DMS153 treated with DMSO at 0.1 percent for 48 hours (cell line): ENCODE results near the gene BIK.
"Not testable (repeated sequence)": the region's sequence is repeated elsewhere in the genome, so short reads cannot be mapped to it uniquely, and the experiment has no call there.

Source experiments
- DNase-seq: peaks from one replicate; lab custom pipeline; 2025; ENCODE audit not compliant: unreplicated experiment; lab: John Stamatoyannopoulos, UW

Gene BIK

DNA sequence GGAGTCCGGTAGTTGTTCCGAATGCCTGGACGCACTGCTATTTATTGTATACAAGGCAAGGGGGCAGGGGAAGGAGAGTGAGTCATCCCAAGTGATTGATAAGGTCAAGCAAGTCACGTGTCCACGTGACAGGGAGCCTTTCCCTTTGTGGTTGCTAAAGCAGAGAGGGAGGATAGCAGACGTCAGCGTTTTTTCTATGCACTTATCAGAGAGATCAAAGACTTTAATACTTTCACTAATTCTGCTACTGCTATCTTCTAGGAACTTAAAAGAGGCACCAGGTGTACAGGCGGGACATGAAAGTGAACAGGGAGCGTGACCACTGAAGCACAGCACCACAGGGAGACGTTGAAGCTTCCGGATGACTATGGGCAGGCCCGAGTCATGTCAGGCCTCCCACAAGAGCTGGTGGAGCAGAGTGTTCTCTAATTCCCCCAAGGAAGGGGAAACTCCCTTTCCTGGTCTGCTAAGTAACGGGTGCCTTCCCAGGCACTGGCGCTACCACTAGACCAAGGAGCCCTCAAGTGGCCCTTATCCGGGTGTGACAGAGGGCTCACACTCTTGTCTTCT, 6.4 kb upstream of the BIK start:
- not testable (repeated sequence) for DNase-seq

DNA sequence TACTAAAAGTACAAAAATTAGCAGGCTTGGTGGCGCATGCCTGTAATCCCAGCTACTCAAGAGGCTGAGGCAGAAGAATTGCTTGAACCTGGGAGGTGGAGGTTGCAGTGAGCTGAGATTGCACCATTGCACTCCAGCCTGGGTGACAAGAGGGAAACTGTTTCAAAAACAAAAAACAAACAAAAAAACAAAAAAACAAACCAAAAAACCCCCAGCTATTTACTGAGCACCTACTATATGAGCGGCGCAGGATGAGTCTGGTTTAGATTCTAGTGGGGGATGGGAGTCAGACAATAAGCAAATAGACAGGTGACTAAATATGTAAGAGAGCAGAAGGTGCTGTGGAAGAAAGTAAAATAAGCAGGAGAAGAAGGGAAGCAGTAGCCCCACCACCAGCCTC, 5.6 kb upstream of the BIK start:
- DNase-seq, result not testable (repeated sequence)

DNA sequence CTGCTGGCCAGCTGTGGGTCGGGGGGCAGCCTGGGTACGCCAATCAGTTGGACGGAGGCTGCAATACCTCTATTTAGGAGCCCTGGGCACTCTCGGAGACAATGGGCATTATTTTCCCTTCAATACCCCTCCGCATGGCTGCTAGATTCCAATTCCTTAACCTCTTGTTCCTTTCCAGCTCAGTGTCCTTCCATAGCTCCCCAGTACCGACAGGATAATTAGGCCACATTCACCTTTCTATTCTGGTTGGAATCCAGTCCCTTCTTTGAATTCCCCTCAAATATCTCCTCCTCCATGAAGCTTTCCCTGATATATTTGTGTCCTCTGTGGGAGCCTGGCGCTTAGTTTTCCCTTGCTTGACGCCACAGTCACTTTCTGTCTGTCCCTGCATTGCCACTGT, 4.2 kb upstream of the BIK start:
- DNase-seq, result no peak

DNA sequence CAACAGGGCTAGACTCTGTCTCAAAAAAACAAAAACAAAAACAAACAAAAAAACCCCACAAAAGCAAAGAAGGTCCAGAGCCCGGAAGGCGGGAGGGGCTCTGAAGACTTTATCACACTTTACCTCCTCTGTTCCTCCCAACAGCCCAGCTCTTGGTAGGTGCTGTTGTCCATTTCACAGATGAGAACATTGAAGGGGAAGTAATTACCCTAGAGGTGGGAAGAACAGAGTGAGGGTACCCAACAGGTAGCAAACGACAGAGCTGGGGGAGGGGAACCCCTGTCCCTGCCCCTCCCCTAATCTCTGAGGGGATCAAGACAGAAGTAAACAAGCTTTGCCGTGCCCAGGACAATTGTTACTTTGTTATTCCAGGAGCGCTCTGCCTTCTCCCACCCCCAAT, 1.0 kb upstream of the BIK start:
- DNase-seq, result no peak

DNA sequence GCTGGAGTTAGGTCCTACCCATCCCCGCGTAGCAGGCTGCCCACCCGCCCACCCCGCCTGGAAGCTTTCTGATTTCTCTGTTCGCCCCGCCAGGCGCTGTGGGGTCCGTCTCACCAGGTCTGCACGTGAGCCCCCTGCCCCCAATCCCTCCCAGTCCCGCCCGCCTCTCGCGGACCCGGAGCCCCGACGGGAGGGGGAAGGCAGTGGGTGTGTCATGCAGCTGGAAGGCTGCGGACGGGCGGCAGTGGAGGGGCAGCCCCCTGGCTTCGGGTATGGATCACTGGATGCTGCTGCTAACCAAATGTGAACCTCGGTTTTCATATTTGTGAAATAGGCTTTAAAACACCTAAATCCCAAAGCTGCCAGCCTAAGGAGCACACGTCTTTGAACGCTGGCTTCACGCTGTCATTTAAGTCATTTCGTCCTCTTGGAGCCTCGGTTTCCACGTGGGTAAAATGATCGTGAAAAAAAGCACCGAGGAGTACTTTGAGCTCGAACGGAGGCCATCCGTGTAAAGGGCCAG, 568 bp upstream of the BIK start:
- DNase-seq, result no peak

DNA sequence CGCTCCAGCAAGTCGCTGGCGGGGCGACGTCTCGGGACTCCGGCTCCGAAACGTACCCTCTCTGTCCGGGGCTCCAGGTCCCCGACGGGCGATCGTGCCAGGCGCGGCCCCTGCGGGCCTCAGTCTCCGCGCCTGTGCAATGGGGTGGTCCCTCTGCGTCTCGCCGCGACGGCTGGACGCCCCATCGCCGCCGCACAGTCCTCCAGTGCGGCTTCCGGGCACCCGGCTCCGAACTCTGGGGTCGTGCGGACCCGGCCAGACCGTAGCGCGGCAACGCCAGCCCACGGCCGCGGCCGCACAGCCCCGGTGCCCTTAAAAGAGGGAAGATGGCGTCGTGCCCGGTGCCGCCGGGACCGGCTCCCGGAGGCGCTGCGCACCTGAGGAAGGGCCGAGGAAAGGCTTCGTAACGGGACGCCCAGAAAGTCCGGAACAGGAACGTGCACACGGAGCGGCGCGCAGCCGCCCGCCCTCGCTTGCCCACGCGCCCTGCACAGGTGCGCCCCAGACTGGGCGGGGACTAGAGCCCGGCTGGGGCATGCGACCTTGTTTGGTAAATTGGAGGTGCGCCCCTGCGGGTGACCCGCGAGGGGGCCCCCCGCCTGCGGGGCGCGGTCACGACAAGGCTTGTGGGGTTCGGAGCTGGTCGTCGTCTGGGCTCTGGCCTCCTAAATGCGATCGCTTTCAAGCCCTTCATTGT, 525 bp downstream of the BIK start:
- DNase-seq, result no peak

DNA sequence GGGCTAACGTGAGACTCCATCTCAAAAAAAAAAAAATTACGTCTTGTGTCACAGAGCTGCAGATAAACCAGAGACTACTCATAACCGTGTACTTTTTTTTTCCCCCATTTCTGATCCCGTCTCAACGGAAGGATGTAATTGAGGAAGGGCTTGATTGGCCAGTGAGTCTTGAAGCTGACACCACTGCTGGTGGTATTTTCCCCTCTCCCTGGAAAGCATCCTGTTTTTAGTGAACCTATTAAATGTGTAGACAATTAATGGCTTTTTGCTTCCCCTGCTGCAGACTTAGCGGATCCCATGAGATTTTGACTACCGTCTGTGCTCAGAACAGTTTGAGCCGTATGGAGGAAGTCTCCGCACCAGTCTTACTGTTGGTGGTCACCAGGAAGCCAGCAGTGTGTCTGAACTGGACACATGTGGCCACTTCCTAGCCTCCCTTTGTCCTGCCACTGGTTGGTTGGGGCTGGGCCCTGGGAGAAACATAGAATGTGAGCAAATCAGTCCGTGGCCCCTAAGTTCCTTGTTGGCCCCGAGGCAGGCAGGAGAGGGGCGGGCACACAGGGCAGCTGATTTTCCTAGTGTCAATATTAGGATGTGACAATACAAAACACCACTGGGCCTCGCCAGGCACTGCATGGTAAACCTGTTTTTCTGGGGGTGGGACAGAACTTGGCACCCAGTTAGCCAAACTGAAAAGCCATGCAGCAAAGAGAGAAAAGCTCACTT, 3.1 kb downstream of the BIK start:
- peak; percentile 73 for DNase-seq

DNA sequence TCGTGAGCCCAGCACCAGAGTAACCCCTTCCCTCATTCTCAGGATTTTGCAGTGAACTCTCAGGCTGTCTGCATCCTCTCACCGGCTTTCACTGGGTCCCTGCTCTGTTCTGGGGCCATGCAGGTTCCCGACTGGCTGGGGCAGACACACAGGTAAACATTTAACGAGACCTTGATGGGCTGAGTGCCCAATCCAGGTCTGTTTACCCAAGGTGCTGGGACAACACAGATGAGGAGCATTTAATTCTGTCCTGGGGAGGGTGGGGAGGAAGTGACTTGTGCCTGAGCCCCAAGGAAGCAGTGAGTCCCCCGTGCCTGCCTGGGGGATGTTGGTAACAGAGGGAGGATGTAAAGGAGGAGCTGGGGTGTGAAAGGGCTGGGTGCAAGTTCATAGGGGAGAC, 4.4 kb downstream of the BIK start:
- DNase-seq, result peak; percentile 65

DNA sequence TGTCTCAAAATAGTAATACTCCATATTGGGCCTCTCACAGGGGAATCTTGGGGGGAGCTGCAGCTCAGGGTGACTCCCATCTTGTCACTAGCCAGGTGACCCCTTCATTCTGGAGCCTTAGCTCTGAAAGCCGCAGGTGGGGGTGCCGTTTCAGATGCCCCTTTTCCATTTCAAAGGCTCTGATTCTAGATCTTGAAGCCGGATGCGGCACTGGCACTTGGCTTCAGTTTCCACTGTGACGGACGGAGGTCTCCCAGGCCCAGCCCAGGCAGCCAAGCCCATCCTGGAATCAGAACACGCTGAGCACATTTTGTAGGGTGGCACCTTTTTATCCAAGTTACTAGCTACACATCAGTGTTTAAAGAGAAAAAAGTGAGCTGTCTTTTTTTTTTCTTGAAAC, 6.4 kb downstream of the BIK start:
- no peak for DNase-seq

DNA sequence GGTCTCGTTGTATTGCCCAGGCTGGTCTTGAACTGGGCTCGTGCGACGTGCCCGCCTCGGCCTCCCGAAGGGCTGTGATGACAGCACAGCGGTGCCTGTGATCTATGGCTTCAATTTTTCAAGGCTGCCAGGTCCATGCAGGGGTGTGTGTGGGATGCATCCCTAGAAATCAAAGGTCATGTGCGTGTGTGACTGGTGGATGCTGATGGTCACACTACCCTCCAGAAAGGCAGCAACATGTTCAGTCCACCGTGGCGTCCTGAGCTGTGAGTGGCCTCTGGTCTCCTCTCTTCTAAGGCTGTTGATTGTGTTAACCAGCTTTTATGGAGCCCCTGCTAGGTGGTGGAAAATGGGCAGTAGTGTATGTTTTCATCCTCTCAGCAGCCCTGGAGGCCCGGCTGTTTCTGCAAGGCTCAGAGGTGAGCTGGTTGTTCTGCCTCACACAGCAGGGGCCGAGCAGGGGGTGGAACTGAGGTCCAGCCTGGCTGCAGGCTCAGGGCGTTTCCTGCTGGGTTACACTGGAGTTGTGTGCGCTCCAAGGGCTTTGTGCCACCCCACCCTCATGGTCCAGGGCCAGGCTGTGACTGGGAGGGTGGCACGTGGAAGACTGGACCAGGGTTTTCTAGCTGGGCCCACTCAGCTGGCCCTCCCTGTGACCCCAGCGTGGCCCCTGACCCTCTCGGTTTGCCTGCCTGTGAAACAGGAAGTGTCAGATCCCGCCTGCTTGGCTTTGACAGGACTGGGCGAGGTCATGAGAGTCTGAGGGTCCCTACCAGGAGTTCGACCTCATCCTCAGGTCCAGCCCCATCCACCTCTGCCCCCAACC, 7.7 kb downstream of the BIK start:
- no peak for DNase-seq

DNA sequence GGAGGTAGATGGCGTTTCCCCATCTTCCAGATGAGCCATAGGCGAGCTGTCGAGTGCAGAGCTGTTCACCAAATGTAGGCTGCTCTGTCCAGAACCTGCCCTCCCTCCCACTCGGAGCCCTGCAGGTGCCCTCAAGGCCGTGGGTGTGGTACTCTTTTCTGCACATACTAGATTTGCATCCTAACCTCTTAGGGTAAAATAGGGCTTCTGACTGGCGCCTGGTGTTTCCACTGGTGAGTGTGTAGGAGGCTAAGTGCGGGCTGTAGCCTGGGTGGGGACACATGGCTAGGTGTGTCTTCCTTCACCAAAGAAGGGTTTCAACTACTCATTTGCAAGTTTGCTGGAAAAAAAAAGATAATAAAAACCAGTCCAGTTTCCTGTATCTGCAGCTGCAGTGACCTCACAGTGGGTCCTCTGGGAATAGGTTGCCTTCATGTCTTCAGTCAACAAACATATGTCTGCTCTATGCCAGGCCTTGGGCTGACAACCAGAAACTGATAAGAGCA, 8.5 kb downstream of the BIK start:
- DNase-seq, result peak; percentile 40

DNA sequence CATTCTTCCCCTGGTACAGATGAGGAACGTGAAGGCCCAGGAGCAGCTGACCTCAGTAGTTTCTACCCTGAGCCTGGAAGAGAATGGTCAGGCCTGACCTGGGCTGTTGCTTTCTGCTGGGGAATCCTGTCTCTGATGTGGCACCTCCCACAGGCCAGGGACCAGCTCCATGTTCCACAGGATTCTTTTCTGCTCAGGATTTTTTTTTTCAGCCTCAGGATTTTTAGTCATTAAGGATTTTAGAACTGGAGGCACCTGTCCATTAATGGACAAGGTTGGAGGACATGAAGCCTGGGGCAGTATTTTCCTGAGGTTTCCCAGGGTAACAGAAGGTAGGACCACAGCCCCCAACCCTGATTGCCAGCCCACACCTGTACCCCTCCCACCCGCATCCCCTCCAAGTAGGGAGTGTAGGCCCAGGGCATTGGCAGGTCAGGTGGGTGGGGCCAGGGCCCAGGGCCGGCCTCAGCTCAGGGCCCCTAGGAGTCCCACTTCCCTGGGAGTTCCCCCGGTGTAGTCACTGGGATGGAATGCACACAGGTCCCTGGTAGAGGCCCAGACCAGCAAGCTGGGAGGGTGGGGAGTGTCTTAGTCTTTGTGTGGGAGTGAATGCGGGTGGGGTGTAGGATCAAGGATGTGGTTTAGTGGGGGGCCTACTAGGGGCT, 16.1 kb downstream of the BIK start:
- no peak for DNase-seq

DNA sequence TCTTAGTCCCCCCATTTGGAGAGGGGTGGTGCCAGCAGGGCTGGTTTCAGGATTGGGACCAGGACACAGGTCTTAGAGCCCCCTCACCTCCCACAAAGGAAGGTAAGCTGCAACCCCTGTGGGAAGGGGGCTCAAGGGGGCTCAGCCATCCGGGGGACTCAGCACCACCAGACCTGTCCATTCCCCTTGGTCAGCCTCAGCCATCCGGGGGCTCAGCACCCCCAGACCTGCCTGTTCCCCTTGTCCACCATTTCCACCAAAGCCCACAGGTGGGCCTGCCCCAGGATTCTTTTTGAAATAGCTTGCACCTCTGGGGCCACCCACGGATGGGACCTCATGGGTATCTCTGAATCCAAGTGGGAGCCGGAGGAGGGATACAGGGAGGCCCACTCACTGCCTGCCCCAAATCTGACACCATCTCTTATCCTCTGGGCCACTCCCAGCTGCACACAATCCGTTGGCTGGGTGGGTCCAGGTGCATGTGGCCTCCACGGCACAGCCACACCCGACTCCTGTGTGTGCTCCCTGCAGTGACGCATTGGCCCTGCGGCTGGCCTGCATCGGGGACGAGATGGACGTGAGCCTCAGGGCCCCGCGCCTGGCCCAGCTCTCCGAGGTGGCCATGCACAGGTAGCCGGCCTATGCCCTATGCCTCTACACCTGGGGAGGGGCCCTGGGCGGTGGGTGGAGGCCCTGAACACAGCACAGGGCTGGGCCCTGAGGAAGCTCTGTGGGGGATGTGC, 16.8 kb downstream of the BIK start:
- DNase-seq, result no peak

DNA sequence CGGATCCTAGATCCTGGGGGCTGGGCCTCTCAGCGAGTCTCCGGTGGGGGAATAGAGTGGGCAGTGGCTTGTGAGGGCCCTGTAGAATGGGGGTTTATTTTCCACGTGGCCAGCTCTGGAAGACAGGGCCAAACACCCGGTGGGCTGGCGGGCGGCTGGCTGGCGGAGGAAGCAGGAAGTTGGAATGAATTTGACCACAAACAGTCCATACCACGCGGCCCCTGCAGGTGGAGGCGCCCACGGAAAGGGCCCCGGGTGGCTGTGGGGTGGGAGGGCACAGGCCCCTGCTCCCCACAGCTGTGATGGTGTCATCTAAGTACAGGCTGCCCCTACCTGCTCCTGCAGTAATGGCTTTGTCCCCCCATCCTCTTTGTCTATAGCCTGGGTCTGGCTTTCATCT, 17.6 kb downstream of the BIK start:
- no peak for DNase-seq

DNA sequence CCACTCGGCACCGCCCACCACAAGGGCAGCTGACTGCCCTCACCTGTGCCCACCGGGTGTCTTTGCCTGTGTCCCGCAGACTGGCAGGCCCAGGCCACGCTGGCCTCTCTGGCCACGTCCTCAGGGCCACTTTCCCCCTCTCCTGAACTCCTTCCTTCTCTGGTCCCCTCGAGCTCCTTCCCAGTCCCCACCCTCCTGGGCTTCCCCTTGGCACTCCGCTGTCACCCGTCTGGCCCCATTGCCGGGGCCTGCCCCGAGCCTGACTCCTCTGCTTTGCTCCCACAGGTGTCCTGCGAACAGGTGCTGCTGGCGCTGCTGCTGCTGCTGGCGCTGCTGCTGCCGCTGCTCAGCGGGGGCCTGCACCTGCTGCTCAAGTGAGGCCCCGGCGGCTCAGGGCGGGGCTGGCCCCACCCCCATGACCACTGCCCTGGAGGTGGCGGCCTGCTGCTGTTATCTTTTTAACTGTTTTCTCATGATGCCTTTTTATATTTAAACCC, 18.4 kb downstream of the BIK start:
- DNase-seq, result peak; percentile 64

DNA sequence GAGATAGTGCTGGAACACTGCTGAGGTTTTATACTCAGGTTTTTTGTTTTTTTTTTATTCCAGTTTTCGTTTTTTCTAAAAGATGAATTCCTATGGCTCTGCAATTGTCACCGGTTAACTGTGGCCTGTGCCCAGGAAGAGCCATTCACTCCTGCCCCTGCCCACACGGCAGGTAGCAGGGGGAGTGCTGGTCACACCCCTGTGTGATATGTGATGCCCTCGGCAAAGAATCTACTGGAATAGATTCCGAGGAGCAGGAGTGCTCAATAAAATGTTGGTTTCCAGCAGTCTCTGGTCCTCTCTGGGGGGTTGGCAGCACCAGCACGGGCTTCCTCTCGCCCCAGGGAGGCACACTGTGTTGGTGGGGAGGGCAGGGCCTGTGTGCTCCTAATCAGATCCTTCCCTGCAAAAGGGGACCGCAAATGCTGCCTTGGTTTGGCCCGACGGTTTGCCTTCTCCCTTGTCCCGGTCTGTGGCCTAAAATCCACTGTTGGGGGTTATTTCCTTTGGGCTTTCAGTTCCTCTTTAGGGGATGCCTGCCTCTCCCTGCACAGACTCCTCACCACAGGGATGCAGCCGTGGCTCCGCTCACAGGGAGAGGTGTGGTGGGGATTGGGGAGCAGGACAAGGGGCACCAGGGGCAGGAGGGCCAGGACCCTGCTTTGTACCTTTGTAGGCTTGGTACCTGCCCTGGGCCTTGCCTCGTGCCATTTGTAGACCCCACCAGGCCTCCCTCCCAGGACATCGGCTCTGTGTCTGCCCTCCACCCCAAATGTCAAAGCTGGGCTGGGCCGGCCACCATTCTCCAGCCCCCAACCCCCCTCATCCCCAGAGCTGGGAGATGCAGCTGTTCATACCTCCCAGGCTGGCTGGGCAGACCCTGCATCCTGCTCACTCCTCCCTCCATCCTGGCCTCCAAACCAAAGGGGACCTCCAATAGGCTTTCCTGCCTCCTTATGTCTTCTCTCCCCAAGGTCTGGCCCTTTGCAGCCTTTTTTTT, 19.2 kb downstream of the BIK start:
- no peak for DNase-seq

DNA sequence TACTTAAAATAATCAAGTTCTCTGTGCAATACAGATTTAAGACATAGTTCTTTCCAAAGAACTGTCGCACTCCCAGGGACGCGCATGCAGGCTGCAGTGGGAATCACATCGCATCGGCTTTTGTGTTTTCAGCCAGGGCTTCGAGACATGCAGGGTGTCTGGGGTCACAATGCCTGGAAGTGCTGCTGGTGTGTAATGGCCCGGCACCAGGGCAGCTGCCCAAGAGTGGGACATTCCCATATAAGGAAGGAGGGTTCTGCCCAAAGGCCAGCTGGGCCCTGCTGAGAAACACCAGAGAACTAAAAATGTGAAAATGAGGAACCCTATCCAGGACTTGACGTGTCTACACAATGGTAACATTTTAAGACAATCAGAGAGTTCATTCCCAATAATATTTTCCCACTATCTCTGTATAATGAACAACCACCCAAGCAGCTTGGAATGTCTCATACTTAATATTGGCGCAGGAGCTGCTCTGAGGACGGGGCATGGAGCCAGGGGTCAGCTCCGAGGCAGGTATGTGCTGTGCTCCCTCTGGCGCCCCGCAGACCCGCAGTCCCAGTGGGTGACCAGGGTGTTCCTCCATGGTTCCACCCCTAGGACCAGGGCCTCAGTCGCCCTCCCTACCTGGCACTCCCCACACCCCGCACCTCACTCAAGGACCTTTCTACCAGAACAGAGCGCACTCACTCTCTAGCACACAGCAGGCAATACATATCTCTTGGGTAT, 21.4 kb downstream of the BIK start:
- no peak for DNase-seq

DNA sequence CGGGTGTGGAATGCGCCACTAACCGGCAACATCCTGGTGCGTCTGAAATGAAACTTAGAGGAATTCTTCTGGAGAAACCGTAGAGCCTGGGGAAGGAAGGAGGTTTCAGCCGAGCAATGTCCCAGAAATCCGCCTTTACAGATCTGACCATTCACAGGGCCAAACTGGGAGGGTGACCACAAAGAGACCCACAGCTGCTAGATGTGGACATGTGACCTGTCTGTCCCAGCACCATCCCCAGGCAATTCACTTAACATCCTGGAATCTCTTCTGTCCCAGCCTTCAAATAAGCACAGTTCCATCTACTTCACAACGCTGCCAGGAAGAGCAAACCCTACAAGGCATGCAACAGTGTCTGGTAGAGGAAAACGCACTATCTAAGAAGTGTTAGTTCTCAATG, 22.9 kb downstream of the BIK start:
- DNase-seq, result no peak
